OCI-LY3 (cell line): ENCODE data around the gene SLC34A1.

Experiments used
- CTCF ChIP-seq: fragments of 200-600, 300-600 bp; sonication (generic); IDR thresholded peaks from 2 replicates; pipeline ENCODE4 v1.5.1; 2014; ENCODE audit warnings: antibody characterized with exemption, low read length, low read depth
- EZH2phosphoT487 ChIP-seq: fragments of 200-600 bp; shearing (Covaris generic); IDR thresholded peaks from 2 replicates; pipeline ENCODE4 v1.6.1; 2018; ENCODE audit warnings: antibody characterized with exemption, mixed run types, low read depth

GRCh38 chr5:177380805-177381126, 3.5 kb upstream of the SLC34A1 start:
- TF ChIP-seq CTCF (no peak), EZH2phosphoT487 (no peak)
